Peyer's patch (tissue), 4 donors: ENCODE data around the gene SLC44A2. TPM values are rescaled to one million over a fixed set of nuclear protein-coding genes. Genes with fewer than 3 reads are reported as not detected.
A peak's percentile ranks its signal among the peaks of the same experiment; 100 is the strongest.

ENCODE experiments used
- DNase-seq, 3 donors: peaks; one replicate each; pipeline ENCODE4 v3.0.0-alpha.2; 2017 to 2019
- H3K27ac ChIP-seq, 4 donors: fragments of 200-600 bp; sonication (generic); one replicate each; pipeline ENCODE4 v1.5.1; 2016 to 2019
- H3K27me3 ChIP-seq, 2 donors: fragments of 200-600 bp; sonication (generic); one replicate each; pipeline ENCODE4 v1.5.1; 2019
- H3K36me3 ChIP-seq, 3 donors: fragments of 200-600 bp; sonication (generic); one replicate each; pipeline ENCODE4 v1.5.1; 2016 to 2019
- H3K4me1 ChIP-seq, 4 donors: fragments of 200-600 bp; sonication (generic); one replicate each; pipeline ENCODE4 v1.5.1; 2016 to 2019
- H3K4me3 ChIP-seq, 4 donors: fragments of 200-600 bp; sonication (generic); 1 replicate in 3 of 4; 2 replicates in 1 of 4; pipeline ENCODE4 v1.5.1; 2016 to 2019; ENCODE audit warnings: mild to moderate bottlenecking in 1 of 4
- H3K9me3 ChIP-seq, 4 donors: fragments of 200-600 bp; sonication (generic); one replicate each; pipeline ENCODE4 v1.5.1; 2016 to 2019; ENCODE audit warnings: mild to moderate bottlenecking in 1 of 4
- CTCF ChIP-seq, 6 experiments: fragments of 450-650 bp in 4 of 6; fragments of 200-600 bp in 2 of 6; sonication (generic) in 1 of 6; IDR thresholded peaks; one replicate each; pipeline ENCODE4 v1.5.1; 2017 to 2019; ENCODE audit warnings: antibody characterized with exemption in 6 of 6, mild to moderate bottlenecking in 3 of 6, moderate library complexity in 1 of 6
- POLR2A ChIP-seq, 2 donors: fragments of 450-650 bp; IDR thresholded peaks; one replicate each; pipeline ENCODE4 v1.5.1; 2017; ENCODE audit warnings: antibody characterized with exemption in 2 of 2, mild to moderate bottlenecking in 2 of 2, moderate library complexity in 2 of 2
- total RNA-seq, 4 donors: library from RNA; depleted of rRNA; stranded (reverse); fragments of >200 nt; gene quantifications; one replicate each; pipeline ENCODE4 v1.1.0, GENCODE V29; 2016

Gene SLC44A2
- total RNA-seq, 4 donors from 2014 or later, result 24.2 to 81.7 (median 57.6) TPM

GRCh38 chr19:10600149-10600548, 25.2 kb upstream of the SLC44A2 start:
- no peak overlapping the region for H3K4me3 ChIP-seq
- no peak for TF ChIP-seq POLR2A (IDR thresholded peaks at IDR 0.05)
- no peak for TF ChIP-seq CTCF (IDR thresholded peaks at IDR 0.05)
- H3K27ac ChIP-seq, result no peak overlapping the region
- H3K36me3 ChIP-seq, result no peaks in the 10 kb centered on the region
- peaks cover 0 to 16% (median 7%) of the 10 kb centered on the region in 4 donors for H3K4me1 ChIP-seq
- no peaks in the 10 kb centered on the region for H3K9me3 ChIP-seq
- H3K27me3 ChIP-seq, result no peaks in the 10 kb centered on the region
- no peak for DNase-seq

GRCh38 chr19:10601999-10602329, 23.4 kb upstream of the SLC44A2 start:
- H3K27ac ChIP-seq, result peak overlapping the region in 1 of 4 donors; percentile 100
- no peaks in the 10 kb centered on the region for H3K9me3 ChIP-seq
- peak overlapping the region in 1 of 4 donors; percentile 93 for H3K4me3 ChIP-seq
- no peaks in the 10 kb centered on the region for H3K27me3 ChIP-seq
- peaks cover 0 to 15% (median 7%) of the 10 kb centered on the region in 4 donors for H3K4me1 ChIP-seq
- no peak for DNase-seq
- TF ChIP-seq CTCF (IDR thresholded peaks at IDR 0.05) (no peak), POLR2A (IDR thresholded peaks at IDR 0.05) (no peak)
- H3K36me3 ChIP-seq, result no peaks in the 10 kb centered on the region

- Histone ChIP-seq H3K27me3 (no peaks in the 10 kb centered on the region), H3K4me1 (peaks cover 0 to 15% (median 7%) of the 10 kb centered on the region in 4 donors), H3K27ac (peak overlapping the region; percentile 93 to 100 (median 95)), H3K9me3 (no peaks in the 10 kb centered on the region), H3K36me3 (no peaks in the 10 kb centered on the region), H3K4me3 (peak overlapping the region; percentile 92 to 100 (median 94))
- no peak for TF ChIP-seq POLR2A (IDR thresholded peaks at IDR 0.05)
- TF ChIP-seq CTCF (IDR thresholded peaks at IDR 0.05), result no peak
- DNase-seq, result peak; percentile 88 to 95 (median 89)
These were observed 22.8 kb upstream of the SLC44A2 start for GRCh38 chr19:10602330-10603083.

- H3K4me1 ChIP-seq, result peaks cover 0 to 15% (median 7%) of the 10 kb centered on the region in 4 donors
- TF ChIP-seq CTCF (IDR thresholded peaks at IDR 0.05), result no peak
- TF ChIP-seq POLR2A (IDR thresholded peaks at IDR 0.05), result peak in 1 of 2 donors; percentile 29
These were observed 22.1 kb upstream of the SLC44A2 start for GRCh38 chr19:10603084-10603872.

GRCh38 chr19:10603873-10604459, 21.4 kb upstream of the SLC44A2 start:
- no peaks in the 10 kb centered on the region for H3K36me3 ChIP-seq
- H3K27me3 ChIP-seq, result no peaks in the 10 kb centered on the region
- peaks cover 0 to 15% (median 7%) of the 10 kb centered on the region in 4 donors for H3K4me1 ChIP-seq
- H3K4me3 ChIP-seq, result peak overlapping the region; percentile 92 to 100 (median 94)
- DNase-seq, result peak in 2 of 3 donors; percentile 52 to 71
- peak overlapping the region; percentile 93 to 100 (median 95) for H3K27ac ChIP-seq
- TF ChIP-seq CTCF (IDR thresholded peaks at IDR 0.05) (no peak), POLR2A (IDR thresholded peaks at IDR 0.05) (no peak)
- no peaks in the 10 kb centered on the region for H3K9me3 ChIP-seq

More at GRCh38 chr19:10603084-10603872, 22.1 kb upstream of the SLC44A2 start:
- Histone ChIP-seq H3K27ac (peak overlapping the region; percentile 93 to 100 (median 95)), H3K9me3 (no peaks in the 10 kb centered on the region), H3K27me3 (no peaks in the 10 kb centered on the region), H3K4me3 (peak overlapping the region; percentile 92 to 100 (median 94)), H3K36me3 (no peaks in the 10 kb centered on the region)
- peak; percentile 51 to 94 (median 93) for DNase-seq
